Mucosa of descending colon (tissue), 3 donors: ENCODE measurements around the gene TNFAIP8. TPM values are rescaled to one million over a fixed set of nuclear protein-coding genes. Genes with fewer than 3 reads are reported as not detected.

Source experiments
- ATAC-seq: fragments of 200-7000 bp; cut with Tn5 transposase; one replicate; pipeline ENCODE4 v1.9.1; 2020; ENCODE audit warnings: mild to moderate bottlenecking, moderate library complexity
- DNase-seq, 3 donors: peaks; one replicate each; pipeline ENCODE4 v3.0.0-alpha.2; 2020
- H3K36me3 ChIP-seq: fragments of 200-600 bp; one replicate; pipeline ENCODE4 v1.8.0; 2021; ENCODE audit warnings: low read depth, mild to moderate bottlenecking
- H3K4me1 ChIP-seq: fragments of 200-600 bp; one replicate; pipeline ENCODE4 v1.8.0; 2021; ENCODE audit warnings: low read depth, mild to moderate bottlenecking
- H3K4me3 ChIP-seq: fragments of 200-600 bp; one replicate; pipeline ENCODE4 v1.8.0; 2021; ENCODE audit warnings: mild to moderate bottlenecking
- H3K9me3 ChIP-seq: fragments of 200-600 bp; one replicate; pipeline ENCODE4 v1.8.0; 2021; ENCODE audit warnings: mild to moderate bottlenecking
- CTCF ChIP-seq: fragments of 200-600 bp; IDR thresholded peaks from one replicate; pipeline ENCODE4 v1.8.0; 2022; ENCODE audit warnings: antibody characterized with exemption, mild to moderate bottlenecking
- intact Hi-C, 2 donors: fragments of 100-400 bp; cut with DNase I in 1 of 2; cut with micrococcal nuclease in 1 of 2; formaldehyde crosslinking; loops; one replicate each; pipeline versions ENCODE4 v1.11.0 to v1.11.1; 2022; cut with DNase I, micrococcal nuclease
- total RNA-seq, 3 donors: library from RNA; stranded (reverse); fragmentation: NEBNext Ultra II Directional in 2 of 3; extraction: Animal tissue kit (Norgen Biotek cat#: 25700) in 2 of 3; gene quantifications; one replicate each; pipeline versions ENCODE4 v1.2.1 to v1.2.4, GENCODE V29; 2021 to 2023
- donor health status: DM: no; HTN: no; CAD: no; lungs with moderate emphysema.
- donor health status: DM: no; HTN: no; CAD: no.
- donor health status: DM: no; HTN: yes; CAD: no.

TNFAIP8 gene
- total RNA-seq, 3 donors from 2014 or later: 8.7 to 15.7 (median 12.3) TPM

DNA sequence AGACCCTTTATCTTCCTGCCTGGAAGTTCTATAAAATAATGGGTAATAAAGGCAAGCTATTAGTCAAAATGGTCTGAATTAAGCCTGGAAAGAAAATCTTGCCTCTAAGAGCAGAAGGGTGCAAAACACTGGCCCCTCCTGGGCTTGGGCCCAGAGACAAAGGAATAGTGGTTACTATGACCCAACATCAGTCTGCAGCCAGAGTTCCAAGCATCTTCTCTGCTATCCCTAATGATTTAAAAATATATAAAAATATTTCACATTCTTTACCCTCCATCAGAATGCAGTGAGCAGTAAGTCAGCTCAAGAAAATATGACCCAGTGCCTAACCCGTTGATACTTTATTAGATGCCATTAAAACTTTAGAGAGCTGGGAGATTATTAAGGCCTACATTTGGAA is 14.7 kb downstream of the TNFAIP8 start:
- no peak for ATAC-seq
- Histone ChIP-seq H3K4me1 (peaks cover 4% of the 10 kb centered on the region), H3K9me3 (no peaks in the 10 kb centered on the region), H3K36me3 (no peaks in the 10 kb centered on the region), H3K4me3 (no peak overlapping the region)
- TF ChIP-seq CTCF: no peak
- DNase-seq: no peak
- intact Hi-C loops: no loop called here

DNA sequence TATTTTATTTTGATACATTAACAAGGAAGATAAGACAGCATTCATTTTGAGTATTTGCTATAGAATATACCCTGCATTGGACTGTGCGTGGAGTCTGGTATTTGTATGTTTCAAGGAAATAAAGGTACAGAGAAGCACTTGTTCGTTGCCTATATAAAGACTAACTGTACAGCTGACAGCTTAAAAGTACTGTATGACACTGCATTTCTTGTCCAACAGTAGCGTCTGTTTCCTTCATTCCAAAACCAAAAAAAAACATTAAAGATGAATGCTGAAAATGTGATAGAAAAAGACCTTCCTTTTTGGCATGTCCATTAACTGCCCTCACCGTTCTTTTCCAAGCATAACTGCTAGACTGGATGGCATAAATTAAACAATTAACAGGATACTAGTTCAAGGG is 15.3 kb downstream of the TNFAIP8 start:
- H3K4me1 ChIP-seq: peaks cover 4% of the 10 kb centered on the region
- intact Hi-C loops: no loop called here
- no peak for TF ChIP-seq CTCF
- no peak overlapping the region for H3K4me3 ChIP-seq
- ATAC-seq (no peak), DNase-seq (no peak)
- no peaks in the 10 kb centered on the region for H3K9me3 ChIP-seq
- no peaks in the 10 kb centered on the region for H3K36me3 ChIP-seq

- ATAC-seq (no peak), DNase-seq (no peak)
- TF ChIP-seq CTCF: no peak
- Histone ChIP-seq H3K4me1 (no peaks in the 10 kb centered on the region), H3K36me3 (no peaks in the 10 kb centered on the region), H3K9me3 (no peaks in the 10 kb centered on the region), H3K4me3 (no peak overlapping the region)
- intact Hi-C loops: no loop called here
These were observed 17.6 kb downstream of the TNFAIP8 start for GRCh38 chr5:119373449-119373858.

GRCh38 chr5:119374901-119375300 is 19.1 kb downstream of the TNFAIP8 start:
- Histone ChIP-seq H3K4me3 (no peak overlapping the region), H3K4me1 (no peaks in the 10 kb centered on the region), H3K36me3 (no peaks in the 10 kb centered on the region), H3K9me3 (no peaks in the 10 kb centered on the region)
- DNase-seq: no peak
- intact Hi-C loops: no loop called here
- no peak for TF ChIP-seq CTCF
- ATAC-seq: no peak

DNA sequence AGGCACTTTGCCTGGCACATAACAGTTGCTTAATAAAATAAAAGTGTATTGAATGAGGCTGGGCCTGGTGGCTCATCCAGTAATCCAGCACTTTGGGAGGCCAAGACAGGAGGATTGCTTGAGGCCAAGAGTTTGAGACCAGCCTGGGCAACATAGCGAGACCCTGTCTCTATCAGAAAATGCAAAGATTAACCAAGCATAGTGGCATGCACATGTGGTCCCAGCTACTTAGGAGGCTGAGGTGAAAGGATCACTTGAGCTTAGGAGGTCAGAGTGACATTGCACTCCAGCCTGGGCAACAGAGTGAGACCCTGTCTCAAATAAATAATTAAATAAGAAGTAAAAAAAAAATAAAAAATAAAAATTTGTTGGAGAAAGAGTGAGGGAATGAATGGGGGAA is 21.2 kb downstream of the TNFAIP8 start:
- Histone ChIP-seq H3K36me3 (no peaks in the 10 kb centered on the region), H3K9me3 (no peaks in the 10 kb centered on the region), H3K4me3 (no peak overlapping the region), H3K4me1 (no peaks in the 10 kb centered on the region)
- intact Hi-C loops: no loop called here
- no peak for ATAC-seq
- TF ChIP-seq CTCF: no peak
- no peak for DNase-seq

- no peak for DNase-seq
- Histone ChIP-seq H3K4me3 (no peak overlapping the region), H3K4me1 (no peaks in the 10 kb centered on the region), H3K9me3 (no peaks in the 10 kb centered on the region), H3K36me3 (no peaks in the 10 kb centered on the region)
- intact Hi-C loops: no loop called here
- TF ChIP-seq CTCF: no peak
- ATAC-seq: no peak
These were observed 22.4 kb downstream of the TNFAIP8 start for GRCh38 chr5:119378075-119378700.
